Occipital lobe (tissue), 2 donors: ENCODE measurements around the gene STARD7. TPM values are rescaled to one million over a fixed set of nuclear protein-coding genes. Genes with fewer than 3 reads are reported as not detected.

ENCODE experiments used
- DNase-seq: peaks from one replicate; lab custom pipeline; 2025; lab: John Stamatoyannopoulos, UW
- total RNA-seq: library from RNA; depleted of rRNA; stranded (reverse); fragments of >200 nt; gene quantifications from one replicate; pipeline ENCODE4 v1.2.3, GENCODE V29; 2014

Gene STARD7
- total RNA-seq, 1 donor from 2014 or later, result 165 TPM

GRCh38 chr2:96137321-96138178 is 71.1 kb downstream of the STARD7 start:
- DNase-seq, result no peak

GRCh38 chr2:96136129-96136720 is 72.4 kb downstream of the STARD7 start:
- no peak for DNase-seq

DNA sequence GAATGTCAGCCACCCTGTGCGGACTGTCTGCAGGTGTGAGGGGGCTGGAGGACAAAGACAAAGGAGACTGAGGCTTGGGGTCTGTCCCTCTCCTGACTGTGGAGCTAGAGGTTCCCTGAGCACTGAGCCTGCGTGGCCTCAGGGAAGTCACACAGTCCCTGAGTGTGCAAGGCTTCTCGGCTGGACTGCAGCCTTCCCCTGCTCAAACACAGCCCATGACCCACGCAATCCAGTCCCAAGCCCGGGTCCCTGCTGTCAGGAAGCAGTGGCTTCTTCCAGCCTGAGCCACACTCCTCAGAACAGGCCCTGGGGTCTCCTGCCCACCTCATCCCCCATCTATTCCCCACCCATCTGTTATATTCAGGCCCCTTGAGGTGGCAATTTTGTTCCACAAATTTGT is 73.0 kb downstream of the STARD7 start:
- no peak for DNase-seq

DNA sequence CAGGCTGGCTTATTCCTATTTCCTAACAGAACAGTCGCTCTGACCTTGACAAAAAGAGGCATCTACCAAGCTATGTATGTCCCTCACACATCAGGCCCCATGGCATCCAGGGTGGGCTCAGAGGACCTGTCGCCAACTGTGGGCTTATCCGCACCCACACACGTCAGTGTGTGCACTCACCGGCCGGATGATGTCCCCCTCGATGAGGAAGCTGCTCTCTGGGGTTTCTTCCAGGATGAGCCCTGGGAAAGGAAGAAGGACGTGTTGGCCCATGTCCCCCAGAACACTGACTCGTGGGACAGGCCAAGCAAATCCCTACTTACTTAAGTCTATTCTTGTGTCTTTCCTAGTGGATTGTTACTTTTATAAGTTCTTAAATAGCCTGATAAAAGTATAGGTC is 73.5 kb downstream of the STARD7 start:
- no peak for DNase-seq

Other genes with a start within 250 kb of the STARD7 start
- 347 TPM for gene ANKRD36C, start 217.0 kb downstream of the STARD7 start, total RNA-seq
- gene GPAT2, start 173.9 kb downstream of the STARD7 start, total RNA-seq, result 1.6 TPM
- gene ADRA2B, start 92.3 kb downstream of the STARD7 start, total RNA-seq, result not detected
- not detected for gene ASTL, start 70.3 kb downstream of the STARD7 start, total RNA-seq
- 7.3 TPM for gene DUSP2, start 63.4 kb downstream of the STARD7 start, total RNA-seq
- gene TMEM127, start 57.2 kb upstream of the STARD7 start, total RNA-seq, result 19.7 TPM
- gene CIAO1, start 57.4 kb upstream of the STARD7 start, total RNA-seq, result 80.3 TPM
- gene SNRNP200, start 96.7 kb upstream of the STARD7 start, total RNA-seq, result 40.4 TPM
- gene ITPRIPL1, start 116.5 kb upstream of the STARD7 start, total RNA-seq, result 7.5 TPM
- gene NCAPH, start 126.9 kb upstream of the STARD7 start, total RNA-seq, result 2.3 TPM